Measurements from ENCODE around the gene CCDC110.

GRCh38 chr4:185513489-185514181 is 42.1 kb upstream of the CCDC110 start:
- TF ChIP-seq POLR2A (IDR thresholded peaks at IDR 0.05) (no peak), CTCF (IDR thresholded peaks at IDR 0.05) (no peak)

Data from testis (tissue), 2 donors.